ENCODE results near the gene FYB1.

- TF ChIP-seq CTCF (IDR thresholded peaks at IDR 0.05), result no peak
- TF ChIP-seq POLR2A (IDR thresholded peaks at IDR 0.05), result no peak
Measured at GRCh38 chr5:39057734-39058133, 161.6 kb downstream of the FYB1 start.

Measured in lower leg skin (tissue), 3 donors.